GM10266 (cell line): ENCODE results near the gene INSM1.

Experiments used
- DNase-seq: peaks from one replicate; pipeline ENCODE4 v3.0.0; 2012; ENCODE audit errors: extremely low spot score
- CTCF ChIP-seq: IDR thresholded peaks from 2 replicates; pipeline ENCODE4 v1.5.1; 2012; ENCODE audit warnings: mild to moderate bottlenecking, low read depth; ENCODE audit not compliant: control insufficient read depth, insufficient read depth; ENCODE audit errors: missing control alignments

The INSM1 gene

GRCh38 chr20:20371681-20372080, 3.8 kb downstream of the INSM1 start:
- DNase-seq: no peak
- no peak for TF ChIP-seq CTCF

GRCh38 chr20:20373091-20373571, 5.2 kb downstream of the INSM1 start:
- no peak for TF ChIP-seq CTCF

GRCh38 chr20:20375862-20376261, 8.0 kb downstream of the INSM1 start:
- no peak for DNase-seq
- TF ChIP-seq CTCF: no peak

More at GRCh38 chr20:20373091-20373571, 5.2 kb downstream of the INSM1 start:
- DNase-seq: no peak

GRCh38 chr20:20386192-20386591, 18.3 kb downstream of the INSM1 start:
- TF ChIP-seq CTCF: no peak
- no peak for DNase-seq

GRCh38 chr20:20390393-20390792, 22.5 kb downstream of the INSM1 start:
- DNase-seq: no peak
- no peak for TF ChIP-seq CTCF

GRCh38 chr20:20391115-20391514, 23.2 kb downstream of the INSM1 start:
- DNase-seq: no peak
- no peak for TF ChIP-seq CTCF

- DNase-seq: no peak
- TF ChIP-seq CTCF: no peak
Measured at GRCh38 chr20:20391766-20392165, 23.9 kb downstream of the INSM1 start.
